Fibroblast of lung (primary cell): ENCODE results near the gene PEPD.

Experiments
- EZH2 ChIP-seq: IDR thresholded peaks from 2 replicates; pipeline ENCODE4 v1.5.1; 2012; ENCODE audit warnings: low read length, control low read depth, mild to moderate bottlenecking; ENCODE audit errors: missing control alignments
- TF ChIP-seq, protein P1 (sequence below), 2 donors: IDR thresholded peaks in 1 of 2; conservative IDR thresholded peaks in 1 of 2; 1 replicate in 1 of 2; 2 replicates in 1 of 2; pipeline ENCODE4 v1.5.1; 2011 to 2012; ENCODE audit warnings: low read length in 2 of 2, control low read depth in 1 of 2, inconsistent platforms in 1 of 2, low read depth in 1 of 2, mild to moderate bottlenecking in 1 of 2

DNA sequence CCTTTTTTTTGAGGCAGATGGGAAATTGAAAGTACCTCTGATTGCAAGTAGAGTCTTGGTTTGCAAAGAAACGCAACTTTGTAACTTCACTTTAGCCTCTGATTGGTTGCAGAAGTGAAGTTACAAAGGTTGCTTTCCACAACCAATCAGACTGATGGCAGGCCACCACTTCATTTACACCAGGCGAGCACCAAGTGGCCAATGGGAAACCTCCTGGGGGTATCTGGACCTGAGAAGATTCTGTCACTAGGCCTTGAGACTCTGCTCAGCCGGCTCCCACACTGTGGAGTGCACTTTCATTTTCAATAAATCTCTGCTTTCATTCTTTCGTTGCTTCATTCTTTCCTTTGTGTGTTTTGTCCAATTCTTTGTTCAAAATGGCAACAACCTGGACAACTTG lies 19.1 kb downstream of the PEPD start:
- TF ChIP-seq, protein P1, sequence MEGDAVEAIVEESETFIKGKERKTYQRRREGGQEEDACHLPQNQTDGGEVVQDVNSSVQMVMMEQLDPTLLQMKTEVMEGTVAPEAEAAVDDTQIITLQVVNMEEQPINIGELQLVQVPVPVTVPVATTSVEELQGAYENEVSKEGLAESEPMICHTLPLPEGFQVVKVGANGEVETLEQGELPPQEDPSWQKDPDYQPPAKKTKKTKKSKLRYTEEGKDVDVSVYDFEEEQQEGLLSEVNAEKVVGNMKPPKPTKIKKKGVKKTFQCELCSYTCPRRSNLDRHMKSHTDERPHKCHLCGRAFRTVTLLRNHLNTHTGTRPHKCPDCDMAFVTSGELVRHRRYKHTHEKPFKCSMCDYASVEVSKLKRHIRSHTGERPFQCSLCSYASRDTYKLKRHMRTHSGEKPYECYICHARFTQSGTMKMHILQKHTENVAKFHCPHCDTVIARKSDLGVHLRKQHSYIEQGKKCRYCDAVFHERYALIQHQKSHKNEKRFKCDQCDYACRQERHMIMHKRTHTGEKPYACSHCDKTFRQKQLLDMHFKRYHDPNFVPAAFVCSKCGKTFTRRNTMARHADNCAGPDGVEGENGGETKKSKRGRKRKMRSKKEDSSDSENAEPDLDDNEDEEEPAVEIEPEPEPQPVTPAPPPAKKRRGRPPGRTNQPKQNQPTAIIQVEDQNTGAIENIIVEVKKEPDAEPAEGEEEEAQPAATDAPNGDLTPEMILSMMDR (conservative IDR thresholded peaks at IDR 0.05 in 1 of 2, IDR thresholded peaks at IDR 0.05 in 1 of 2; ENCODE audit: low read depth in 1 of 2, low read length in 2 of 2), result no peak
- TF ChIP-seq EZH2, result no peak
